HUES64 (cell line): ENCODE data around the gene BAZ1B.

ENCODE experiments used
- H3K27ac ChIP-seq: 2 replicates; pipeline ENCODE4 v1.7.0; 2013; ENCODE audit warnings: low read depth, low read length, inconsistent platforms
- H3K27me3 ChIP-seq: 2 replicates; pipeline ENCODE4 v1.6.1; 2013; ENCODE audit warnings: mild to moderate bottlenecking, low read length; ENCODE audit not compliant: insufficient read depth
- H3K36me3 ChIP-seq: 2 replicates; pipeline ENCODE4 v1.6.1; 2013; ENCODE audit warnings: mild to moderate bottlenecking, low read length; ENCODE audit not compliant: insufficient read depth
- H3K4me1 ChIP-seq: 2 replicates; pipeline ENCODE4 v1.6.1; 2013; ENCODE audit warnings: mild to moderate bottlenecking, low read length, moderate library complexity; ENCODE audit not compliant: insufficient read depth
- H3K4me3 ChIP-seq: 2 replicates; pipeline ENCODE4 v1.5.1; 2013; ENCODE audit warnings: mild to moderate bottlenecking, low read length, moderate library complexity
- H3K9ac ChIP-seq: 2 replicates; pipeline ENCODE4 v1.6.1; 2013; ENCODE audit warnings: mild to moderate bottlenecking, low read depth, low read length
- H3K9me3 ChIP-seq: 2 replicates; pipeline ENCODE4 v1.6.1; 2013; ENCODE audit warnings: low read depth, low read length; ENCODE audit not compliant: insufficient read depth
- WGBS: fragments of 150-250, 120-280 bp; methylation state at CpG from one replicate; pipeline ENCODE4 v1.1.7; 2013; ENCODE audit warnings: missing lambda C conversion rate; 5-methylcytosine and 5-hydroxymethylcytosine counted together

BAZ1B gene

DNA sequence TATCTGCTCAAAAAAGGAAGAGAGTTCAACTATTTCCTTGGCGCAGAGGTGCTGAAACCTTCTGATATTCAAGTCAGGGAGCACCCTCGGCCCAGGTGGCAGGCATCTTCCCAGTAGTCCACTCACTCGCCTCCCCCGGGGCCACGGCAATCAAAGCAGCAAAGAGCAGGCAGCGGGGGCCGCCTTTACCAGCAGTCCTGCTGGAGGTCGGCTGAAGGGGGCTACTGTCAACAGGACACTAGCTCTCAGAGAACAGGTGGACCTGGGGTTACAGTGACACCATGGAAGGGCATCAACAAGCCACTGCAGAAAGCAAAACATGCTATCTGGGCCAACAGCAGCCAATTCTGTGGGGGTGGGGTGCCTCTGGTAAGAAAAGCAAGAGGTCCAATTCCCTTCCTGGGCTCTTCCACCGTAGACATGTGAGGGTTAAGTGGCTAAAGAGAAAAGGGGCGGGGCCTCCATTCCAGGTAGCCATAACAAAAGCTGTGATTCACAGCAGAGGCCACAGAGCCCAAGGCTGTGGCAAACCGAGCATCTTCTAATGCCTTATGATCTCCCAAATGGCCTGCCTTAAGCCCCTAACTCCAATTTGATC lies 79.1 kb downstream of the BAZ1B start:
- H3K27me3 ChIP-seq = no peaks in the 10 kb centered on the region
- no peak overlapping the region for H3K4me3 ChIP-seq
- H3K36me3 ChIP-seq = peaks cover 90% of the 10 kb centered on the region
- H3K9me3 ChIP-seq = no peaks in the 10 kb centered on the region
- no peak overlapping the region for H3K9ac ChIP-seq
- WGBS = 85% methylated on average over 11 of the region's 11 CpGs
- H3K4me1 ChIP-seq = 0 out of 2 replicates have a peak, but pooled peaks cover 6% of the 10 kb centered on the region
- H3K27ac ChIP-seq = no peak overlapping the region

DNA sequence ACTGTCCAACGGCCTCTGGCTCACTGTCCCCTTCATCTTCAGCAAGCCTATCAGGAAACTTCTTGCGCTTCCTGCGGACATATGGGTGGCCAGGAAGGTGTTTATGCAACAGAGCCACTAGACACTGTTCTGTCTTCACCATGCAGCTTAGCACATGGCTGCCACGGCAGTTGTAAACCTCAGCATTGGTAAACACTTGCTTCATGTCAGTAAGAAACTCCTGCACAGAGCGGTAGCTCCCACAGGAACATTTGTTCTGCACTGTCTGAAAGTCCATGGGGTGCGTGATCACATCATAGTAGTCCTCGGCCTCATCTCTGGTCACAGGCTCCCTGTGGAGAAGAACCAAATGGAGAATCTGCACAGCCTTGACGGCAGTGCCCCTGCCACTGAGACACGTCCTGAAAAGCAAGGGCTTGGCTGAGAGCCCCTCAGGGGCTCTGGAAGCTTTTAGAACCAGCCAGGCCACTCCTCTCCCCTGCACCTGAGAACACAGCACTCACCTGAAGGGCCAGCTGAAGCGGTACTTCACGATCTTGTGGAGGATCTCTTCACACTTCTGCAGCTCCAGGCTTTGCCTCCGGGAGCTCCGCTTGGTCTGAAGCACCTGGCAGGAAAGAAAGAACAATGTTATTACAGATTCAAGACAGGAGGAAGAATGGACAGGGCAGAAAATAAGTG lies 79.7 kb downstream of the BAZ1B start:
- Histone ChIP-seq H3K36me3 (peaks cover 84% of the 10 kb centered on the region), H3K4me3 (no peak overlapping the region), H3K27me3 (no peaks in the 10 kb centered on the region), H3K9ac (no peak overlapping the region), H3K4me1 (0 out of 2 replicates have a peak, but pooled peaks cover 6% of the 10 kb centered on the region), H3K27ac (no peak overlapping the region), H3K9me3 (no peaks in the 10 kb centered on the region)
- 95% methylated on average over 13 of the region's 13 CpGs for WGBS

DNA sequence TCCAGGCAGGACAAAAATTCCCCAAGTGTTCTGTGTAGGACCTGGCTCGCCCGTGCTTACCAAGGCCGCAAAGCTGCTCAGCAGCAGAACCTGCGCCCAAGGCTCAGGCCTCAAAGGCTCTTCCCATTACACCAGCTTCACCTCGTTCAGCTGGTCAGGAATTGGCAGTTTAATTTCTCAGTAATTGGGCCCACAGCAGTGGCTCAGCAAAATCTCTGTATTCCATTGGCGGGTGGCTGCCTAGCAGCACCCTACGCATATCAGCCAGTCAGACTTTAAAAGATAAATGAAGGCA lies 82.7 kb downstream of the BAZ1B start:
- H3K27ac ChIP-seq = peak overlapping the region; percentile 31; the same call in 1 of the 2 replicates
- H3K4me1 ChIP-seq = 0 out of 2 replicates have a peak, but pooled peaks cover 6% of the 10 kb centered on the region
- peaks cover 12% of the 10 kb centered on the region for H3K27me3 ChIP-seq
- 95% methylated on average over 6 of the region's 7 CpGs for WGBS
- H3K9me3 ChIP-seq = no peaks in the 10 kb centered on the region
- peaks cover 54% of the 10 kb centered on the region for H3K36me3 ChIP-seq
- no peak overlapping the region for H3K4me3 ChIP-seq
- no peak overlapping the region for H3K9ac ChIP-seq

DNA sequence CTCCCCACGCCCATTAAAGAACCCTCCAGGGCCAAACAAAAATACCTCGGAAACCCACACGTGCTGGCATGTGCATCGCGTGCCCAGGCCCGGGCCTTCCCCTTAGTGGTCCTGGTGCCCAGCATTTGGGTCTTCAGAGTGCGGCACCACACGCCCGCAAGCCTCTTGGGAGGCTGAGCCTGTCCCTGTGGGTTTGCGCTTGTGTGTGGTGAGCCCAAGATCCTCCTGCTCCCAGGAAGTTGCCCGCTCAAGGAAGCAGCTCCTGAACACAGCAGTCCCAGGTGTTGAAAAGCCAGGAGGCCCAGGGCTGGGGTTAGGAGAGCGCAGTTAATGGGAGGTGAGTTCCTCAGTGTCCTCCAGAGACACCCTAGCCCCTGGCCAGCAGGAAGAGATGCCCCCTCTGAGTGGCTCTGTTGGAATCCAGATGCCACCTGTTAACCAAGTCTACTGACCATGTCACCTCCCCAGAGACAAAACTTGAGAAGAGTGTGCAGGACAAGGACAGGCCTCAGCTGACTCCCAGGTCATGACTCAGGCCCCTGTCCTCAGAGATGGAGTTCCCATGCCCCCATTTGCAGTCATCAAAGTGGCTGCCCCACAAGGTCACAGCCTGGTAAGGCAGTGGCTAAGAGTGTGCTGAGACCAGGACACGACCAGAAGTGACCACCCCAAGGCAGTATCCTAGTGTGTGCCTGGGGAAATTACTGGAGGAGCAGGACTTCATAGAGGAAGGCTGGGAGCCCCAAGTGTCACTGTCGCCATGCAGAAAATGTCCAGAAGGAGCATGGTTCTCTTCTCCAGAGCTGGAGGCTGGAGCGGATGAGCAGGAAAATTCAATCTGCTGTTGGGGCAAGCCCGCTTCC lies 83.3 kb downstream of the BAZ1B start:
- Histone ChIP-seq H3K9ac (no peak overlapping the region), H3K36me3 (peaks cover 48% of the 10 kb centered on the region), H3K4me3 (no peak overlapping the region), H3K9me3 (no peaks in the 10 kb centered on the region), H3K27me3 (peaks cover 17% of the 10 kb centered on the region), H3K27ac (peak overlapping the region; percentile 31; the same call in 1 of the 2 replicates), H3K4me1 (0 out of 2 replicates have a peak, but pooled peaks cover 3% of the 10 kb centered on the region)
- WGBS = 92% methylated on average over 16 of the region's 16 CpGs

DNA sequence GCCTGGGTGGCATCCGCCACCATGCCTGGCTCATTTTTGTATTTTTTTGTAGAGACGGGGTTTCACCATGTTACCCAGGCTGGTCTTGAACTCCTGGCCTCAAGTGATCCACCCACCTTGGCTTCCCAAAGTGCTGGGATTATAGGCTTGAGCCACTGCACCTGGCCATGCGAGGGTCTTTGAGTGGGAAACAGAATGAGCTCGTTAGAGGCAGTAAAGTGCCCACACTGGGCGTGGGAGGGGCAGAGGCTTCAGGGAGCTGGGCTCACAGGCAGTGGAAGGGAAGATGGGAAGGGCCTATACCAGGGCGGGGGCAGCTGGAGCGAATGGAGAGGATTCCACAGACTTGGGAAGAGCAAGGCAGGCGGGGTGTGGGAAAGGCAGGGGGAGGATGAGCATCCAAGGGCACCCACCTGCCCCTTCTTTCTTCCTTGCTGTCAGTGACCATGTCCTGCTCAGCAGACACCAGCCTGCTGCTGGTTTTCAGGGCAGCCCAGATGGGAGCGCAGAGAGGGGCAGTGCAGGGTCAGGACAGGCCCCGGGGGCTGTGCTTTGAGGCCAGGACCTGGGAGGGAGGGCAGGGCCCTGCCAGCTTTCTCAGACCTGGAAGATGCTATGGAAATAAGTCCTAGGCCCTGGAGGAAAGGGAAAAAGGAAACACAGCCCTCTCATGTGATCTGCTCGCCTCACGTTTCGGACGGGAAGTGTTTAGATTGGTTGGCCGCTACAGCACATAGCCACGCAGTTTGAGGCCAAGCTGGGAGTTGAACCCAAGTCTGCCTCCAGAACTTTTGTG lies 84.3 kb downstream of the BAZ1B start:
- Histone ChIP-seq H3K4me3 (no peak overlapping the region), H3K27me3 (peaks cover 17% of the 10 kb centered on the region), H3K9me3 (no peaks in the 10 kb centered on the region), H3K4me1 (no peaks in the 10 kb centered on the region), H3K9ac (no peak overlapping the region), H3K27ac (no peak overlapping the region), H3K36me3 (peaks cover 39% of the 10 kb centered on the region)
- 79% methylated on average over 16 of the region's 16 CpGs for WGBS

DNA sequence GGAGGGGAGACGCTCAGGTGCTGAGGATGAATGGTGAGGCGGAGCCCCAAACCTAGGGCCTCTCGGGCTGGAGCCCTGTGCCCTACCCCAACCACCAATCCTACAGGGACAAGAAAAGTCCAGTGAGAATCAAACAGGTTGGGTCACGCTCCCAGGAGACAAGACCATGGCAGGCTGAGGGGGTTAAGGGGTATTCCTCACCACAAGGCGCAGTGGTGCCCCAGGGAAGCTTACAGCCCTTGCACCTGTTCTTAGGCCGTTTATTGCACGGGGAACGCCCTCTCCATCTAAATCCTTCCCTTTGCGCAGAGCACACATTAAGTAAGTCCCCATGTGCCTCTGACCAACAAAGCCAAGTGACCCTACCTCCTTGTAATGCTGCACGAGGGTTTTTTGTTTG lies 85.0 kb downstream of the BAZ1B start:
- WGBS = 96% methylated on average over 8 of the region's 10 CpGs
- no peak overlapping the region for H3K4me3 ChIP-seq
- peaks cover 31% of the 10 kb centered on the region for H3K36me3 ChIP-seq
- no peaks in the 10 kb centered on the region for H3K9me3 ChIP-seq
- H3K27ac ChIP-seq = no peak overlapping the region
- H3K27me3 ChIP-seq = peaks cover 17% of the 10 kb centered on the region
- no peaks in the 10 kb centered on the region for H3K4me1 ChIP-seq
- no peak overlapping the region for H3K9ac ChIP-seq

DNA sequence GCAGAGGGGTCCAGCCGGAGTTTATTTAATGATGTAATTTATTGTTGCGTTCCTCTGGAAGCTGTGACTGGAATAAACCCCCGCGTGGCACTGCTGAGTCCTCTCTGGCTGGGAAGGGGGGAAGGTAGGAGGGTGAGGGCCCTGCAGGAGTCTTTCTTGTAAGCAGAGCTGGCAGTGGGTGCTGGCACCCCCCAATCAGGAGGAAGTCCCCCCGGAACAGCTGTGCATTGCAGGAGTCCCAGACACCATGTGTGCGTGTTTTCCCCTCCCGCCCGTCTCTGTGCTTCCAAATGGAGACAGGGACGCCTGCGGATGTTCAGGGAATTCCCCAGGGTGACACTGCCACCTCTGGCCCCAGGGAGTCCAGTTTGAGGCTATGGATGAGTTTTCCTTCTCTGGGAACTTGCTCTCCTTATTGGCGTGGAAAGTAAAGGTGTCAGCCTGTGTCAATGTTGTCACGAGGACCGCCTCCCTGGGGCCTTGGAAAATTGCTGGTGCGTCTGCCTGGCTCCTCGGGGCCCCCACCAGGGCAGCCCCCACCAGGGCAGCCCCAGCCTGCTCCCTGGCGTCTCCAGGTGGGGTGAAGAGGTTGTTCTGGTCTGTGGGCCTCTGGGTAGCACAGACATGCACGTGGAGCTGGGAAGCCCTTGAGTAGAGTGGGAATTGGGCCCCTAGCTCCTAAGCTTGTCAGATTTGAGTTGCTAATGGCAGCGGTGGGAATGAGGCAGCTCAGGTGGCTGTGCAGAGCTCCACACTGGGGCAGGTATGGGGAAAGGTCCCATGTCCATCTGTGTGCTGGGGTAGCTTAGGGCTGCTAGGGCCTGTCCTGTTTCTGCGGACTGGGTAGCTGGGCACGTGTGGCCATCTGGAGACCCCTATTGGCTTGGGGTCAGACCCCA lies 85.8 kb downstream of the BAZ1B start:
- H3K9me3 ChIP-seq = no peaks in the 10 kb centered on the region
- H3K4me3 ChIP-seq = no peak overlapping the region
- H3K9ac ChIP-seq = no peak overlapping the region
- peaks cover 23% of the 10 kb centered on the region for H3K36me3 ChIP-seq
- no peak overlapping the region for H3K27ac ChIP-seq
- H3K27me3 ChIP-seq = peaks cover 17% of the 10 kb centered on the region
- WGBS = 70% methylated on average over 20 of the region's 20 CpGs
- no peaks in the 10 kb centered on the region for H3K4me1 ChIP-seq

DNA sequence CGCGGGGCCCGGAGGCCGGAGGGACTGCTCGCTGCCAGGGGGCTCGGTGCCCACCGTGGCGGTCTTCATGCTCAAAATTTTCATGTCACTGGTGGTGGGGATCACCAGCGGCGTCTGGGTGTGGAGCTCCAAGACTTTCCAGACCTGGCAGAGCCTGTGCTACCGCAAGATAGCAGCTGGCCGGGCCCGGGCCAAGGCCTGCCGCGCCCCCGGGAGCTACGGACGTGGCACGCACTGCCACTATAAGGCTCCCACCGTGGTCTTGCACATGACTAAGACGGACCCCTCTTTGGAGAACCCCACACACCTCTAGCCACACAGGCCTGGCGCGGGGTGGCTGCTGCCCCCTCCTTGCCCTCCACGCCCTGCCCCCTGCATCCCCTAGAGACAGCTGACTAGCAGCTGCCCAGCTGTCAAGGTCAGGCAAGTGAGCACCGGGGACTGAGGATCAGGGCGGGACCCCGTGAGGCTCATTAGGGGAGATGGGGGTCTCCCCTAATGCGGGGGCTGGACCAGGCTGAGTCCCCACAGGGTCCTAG lies 86.6 kb downstream of the BAZ1B start:
- Histone ChIP-seq H3K9ac (no peak overlapping the region), H3K27ac (no peak overlapping the region), H3K27me3 (peaks cover 17% of the 10 kb centered on the region), H3K9me3 (no peaks in the 10 kb centered on the region), H3K36me3 (peaks cover 16% of the 10 kb centered on the region; the same call in 1 of the 2 replicates), H3K4me1 (no peaks in the 10 kb centered on the region), H3K4me3 (no peak overlapping the region)
- whole genome bisulfite sequencing = 94% methylated on average over 28 of the region's 28 CpGs

DNA sequence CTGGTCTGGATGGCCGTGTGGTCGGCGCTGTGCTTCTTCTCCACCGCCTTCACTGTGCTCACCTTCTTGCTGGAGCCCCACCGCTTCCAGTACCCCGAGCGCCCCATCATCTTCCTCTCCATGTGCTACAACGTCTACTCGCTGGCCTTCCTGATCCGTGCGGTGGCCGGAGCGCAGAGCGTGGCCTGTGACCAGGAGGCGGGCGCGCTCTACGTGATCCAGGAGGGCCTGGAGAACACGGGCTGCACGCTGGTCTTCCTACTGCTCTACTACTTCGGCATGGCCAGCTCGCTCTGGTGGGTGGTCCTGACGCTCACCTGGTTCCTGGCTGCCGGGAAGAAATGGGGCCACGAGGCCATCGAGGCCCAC lies 87.4 kb downstream of the BAZ1B start:
- 96% methylated on average over 26 of the region's 26 CpGs for WGBS
- Histone ChIP-seq H3K4me1 (no peaks in the 10 kb centered on the region), H3K9me3 (no peaks in the 10 kb centered on the region), H3K9ac (no peak overlapping the region), H3K27me3 (peaks cover 17% of the 10 kb centered on the region), H3K4me3 (no peak overlapping the region), H3K36me3 (peaks cover 7% of the 10 kb centered on the region; the same call in 1 of the 2 replicates), H3K27ac (no peak overlapping the region)
